BLaER1 (cell line): ENCODE data around the gene ARFGAP3.

ENCODE experiments used
- H3K27ac ChIP-seq: shearing (Covaris generic); formaldehyde crosslinking; 2 replicates; pipeline ENCODE4 v1.8.1; 2022
- H3K27me3 ChIP-seq: shearing (Covaris generic); formaldehyde crosslinking; 2 replicates; pipeline ENCODE4 v1.8.1; 2022
- H3K36me3 ChIP-seq: shearing (Covaris generic); formaldehyde crosslinking; 2 replicates; pipeline ENCODE4 v1.8.1; 2022
- H3K4me1 ChIP-seq: shearing (Covaris generic); formaldehyde crosslinking; 2 replicates; pipeline ENCODE4 v1.8.1; 2022
- H3K4me2 ChIP-seq: shearing (Covaris generic); formaldehyde crosslinking; 2 replicates; pipeline ENCODE4 v1.8.1; 2022
- H3K4me3 ChIP-seq: shearing (Covaris generic); formaldehyde crosslinking; 2 replicates; pipeline ENCODE4 v1.8.1; 2022
- H3K9ac ChIP-seq: shearing (Covaris generic); formaldehyde crosslinking; 2 replicates; pipeline ENCODE4 v1.8.1; 2022
- H3K9me3 ChIP-seq: shearing (Covaris generic); formaldehyde crosslinking; 2 replicates; pipeline ENCODE4 v1.8.1; 2022
- H4K20me1 ChIP-seq: shearing (Covaris generic); formaldehyde crosslinking; 2 replicates; pipeline ENCODE4 v1.8.1; 2022
- Cebpa-rat ChIP-seq: shearing (Covaris generic); IDR thresholded peaks from 2 replicates; pipeline ENCODE4 v1.8.1; 2022

The ARFGAP3 gene

DNA sequence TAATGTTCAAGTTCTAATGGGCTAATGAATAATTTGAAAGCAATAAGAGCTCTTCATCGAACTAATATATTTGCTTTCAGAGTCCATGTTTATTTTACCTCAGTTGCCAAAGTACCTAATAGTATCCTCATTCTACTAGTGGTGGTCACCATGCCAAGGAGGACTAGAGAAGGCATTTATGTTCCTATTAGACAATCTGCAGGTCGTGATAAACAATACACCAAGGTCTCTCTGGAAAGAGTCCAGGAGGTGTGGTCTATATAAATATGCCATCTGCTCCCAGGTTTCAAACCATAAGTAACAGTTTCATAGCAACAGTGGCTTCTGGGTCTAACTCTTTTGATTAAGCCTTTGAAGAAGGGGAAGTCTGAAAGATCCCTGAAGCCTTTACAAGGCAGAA is 42.9 kb downstream of the ARFGAP3 start:
- Histone ChIP-seq H4K20me1 (no peaks in the 10 kb centered on the region), H3K4me2 (peak overlapping the region; percentile 46)
- TF ChIP-seq Cebpa-rat: no peak

DNA sequence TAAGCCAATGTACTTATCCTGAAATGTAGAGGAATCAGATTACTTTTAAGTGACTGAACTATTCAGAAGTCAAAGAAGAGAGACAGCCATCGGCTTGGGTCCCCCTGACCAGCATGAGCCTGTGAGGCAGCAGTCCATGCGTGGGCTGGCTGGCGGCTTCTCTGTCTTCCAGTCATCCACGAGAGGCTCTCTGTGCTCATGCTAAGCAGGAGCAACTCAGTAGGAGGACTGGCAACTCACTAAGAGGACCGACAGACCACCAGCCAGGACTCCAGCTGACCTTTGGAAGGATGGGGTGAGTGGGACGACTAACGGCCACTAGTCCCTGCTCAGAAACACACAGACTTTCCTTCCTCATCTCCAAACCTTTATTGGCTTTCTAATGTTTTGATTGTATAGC is 43.6 kb downstream of the ARFGAP3 start:
- Histone ChIP-seq H3K4me1 (peaks cover 13% of the 10 kb centered on the region), H3K9me3 (no peaks in the 10 kb centered on the region), H3K9ac (no peak overlapping the region), H3K36me3 (peaks cover 69% of the 10 kb centered on the region), H3K4me2 (no peak overlapping the region), H3K27me3 (no peaks in the 10 kb centered on the region), H3K27ac (no peak overlapping the region), H4K20me1 (no peaks in the 10 kb centered on the region), H3K4me3 (no peak overlapping the region)
- TF ChIP-seq Cebpa-rat: no peak

More for the DNA sequence above, 42.9 kb downstream of the ARFGAP3 start:
- peaks cover 11% of the 10 kb centered on the region for H3K4me1 ChIP-seq
- peak overlapping the region; percentile 19; the same call in 1 of the 2 replicates for H3K27ac ChIP-seq
- H3K9ac ChIP-seq: no peak overlapping the region
- H3K9me3 ChIP-seq: no peaks in the 10 kb centered on the region
- H3K27me3 ChIP-seq: no peaks in the 10 kb centered on the region
- H3K4me3 ChIP-seq: no peak overlapping the region
- peaks cover 62% of the 10 kb centered on the region for H3K36me3 ChIP-seq

DNA sequence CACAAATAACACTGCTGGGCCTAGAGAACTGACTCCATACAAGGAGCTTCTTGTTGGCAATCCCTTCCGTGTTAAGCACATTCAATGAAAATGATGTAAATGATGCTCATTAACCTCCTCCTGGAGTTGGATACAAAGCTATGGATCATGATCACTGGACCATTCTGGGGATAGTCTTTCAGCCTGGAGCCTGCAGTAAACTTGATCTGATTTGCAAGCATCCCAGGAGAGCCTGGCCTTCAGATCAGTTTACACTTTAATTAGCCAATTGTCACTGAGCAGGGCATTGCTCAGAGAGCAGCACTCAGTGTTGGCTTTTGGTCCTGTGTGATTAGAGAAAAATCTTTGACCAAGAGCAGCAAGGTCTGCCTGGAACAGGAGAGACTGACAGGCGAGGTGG is 45.6 kb downstream of the ARFGAP3 start:
- peaks cover 15% of the 10 kb centered on the region for H3K4me1 ChIP-seq

DNA sequence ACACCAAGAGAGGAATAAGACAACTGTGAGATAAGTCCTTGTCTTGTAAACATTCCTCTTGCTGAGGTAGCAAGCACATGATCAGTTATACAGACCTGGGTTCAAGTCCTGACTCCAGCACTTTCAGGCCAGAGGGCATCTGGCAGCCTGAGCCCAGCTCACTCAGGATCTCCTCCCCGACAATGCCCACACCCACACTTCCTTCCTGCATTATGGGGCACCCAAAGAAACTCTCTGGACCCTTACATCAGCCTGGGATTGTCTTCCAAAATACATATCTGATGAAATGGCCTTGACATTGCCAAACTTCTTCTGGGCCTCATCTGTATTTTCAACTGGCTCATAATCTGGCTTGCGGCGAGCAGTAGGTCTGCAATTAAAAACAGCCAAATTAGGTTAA is 48.6 kb downstream of the ARFGAP3 start:
- H3K27me3 ChIP-seq: no peaks in the 10 kb centered on the region
- no peak overlapping the region for H3K4me2 ChIP-seq
- no peak for TF ChIP-seq Cebpa-rat
- no peaks in the 10 kb centered on the region for H3K9me3 ChIP-seq
- no peak overlapping the region for H3K4me3 ChIP-seq
- H4K20me1 ChIP-seq: 0 out of 2 replicates have a peak, but pooled peaks cover under 1% of the 10 kb centered on the region
- peaks cover 14% of the 10 kb centered on the region for H3K4me1 ChIP-seq
- H3K9ac ChIP-seq: no peak overlapping the region
- peaks cover 89% of the 10 kb centered on the region for H3K36me3 ChIP-seq
- H3K27ac ChIP-seq: no peak overlapping the region

More for the DNA sequence above, 45.6 kb downstream of the ARFGAP3 start:
- Histone ChIP-seq H3K4me2 (no peak overlapping the region), H3K4me3 (no peak overlapping the region), H3K36me3 (peaks cover 86% of the 10 kb centered on the region), H3K9me3 (no peaks in the 10 kb centered on the region), H3K27me3 (no peaks in the 10 kb centered on the region), H3K27ac (no peak overlapping the region), H3K9ac (no peak overlapping the region), H4K20me1 (no peaks in the 10 kb centered on the region)
- no peak for TF ChIP-seq Cebpa-rat

DNA sequence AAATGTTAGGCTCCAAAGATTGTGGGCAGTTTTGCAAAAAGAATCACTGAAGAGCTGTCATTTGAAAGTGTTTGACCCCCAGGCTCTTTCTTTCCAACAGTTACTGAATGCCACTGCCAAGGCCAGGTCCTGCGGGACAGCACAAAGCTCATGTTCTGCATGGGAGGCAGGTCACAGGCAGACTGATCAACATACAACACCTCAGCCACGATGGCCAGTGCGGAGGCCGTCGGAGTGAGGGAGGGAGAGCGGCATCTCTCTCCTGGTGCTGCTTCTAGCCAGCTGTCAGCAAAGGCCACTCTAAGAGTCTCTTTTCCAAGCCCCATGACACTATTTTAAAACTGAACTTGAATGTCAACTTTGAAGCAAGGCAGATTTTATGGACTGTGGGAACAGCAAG is 49.9 kb downstream of the ARFGAP3 start:
- Histone ChIP-seq H3K27me3 (no peaks in the 10 kb centered on the region), H3K4me2 (no peak overlapping the region), H3K27ac (no peak overlapping the region), H3K4me1 (peaks cover 21% of the 10 kb centered on the region), H3K4me3 (no peak overlapping the region), H3K9me3 (no peaks in the 10 kb centered on the region), H4K20me1 (0 out of 2 replicates have a peak, but pooled peaks cover 6% of the 10 kb centered on the region), H3K9ac (no peak overlapping the region), H3K36me3 (peaks cover 82% of the 10 kb centered on the region)
- no peak for TF ChIP-seq Cebpa-rat

DNA sequence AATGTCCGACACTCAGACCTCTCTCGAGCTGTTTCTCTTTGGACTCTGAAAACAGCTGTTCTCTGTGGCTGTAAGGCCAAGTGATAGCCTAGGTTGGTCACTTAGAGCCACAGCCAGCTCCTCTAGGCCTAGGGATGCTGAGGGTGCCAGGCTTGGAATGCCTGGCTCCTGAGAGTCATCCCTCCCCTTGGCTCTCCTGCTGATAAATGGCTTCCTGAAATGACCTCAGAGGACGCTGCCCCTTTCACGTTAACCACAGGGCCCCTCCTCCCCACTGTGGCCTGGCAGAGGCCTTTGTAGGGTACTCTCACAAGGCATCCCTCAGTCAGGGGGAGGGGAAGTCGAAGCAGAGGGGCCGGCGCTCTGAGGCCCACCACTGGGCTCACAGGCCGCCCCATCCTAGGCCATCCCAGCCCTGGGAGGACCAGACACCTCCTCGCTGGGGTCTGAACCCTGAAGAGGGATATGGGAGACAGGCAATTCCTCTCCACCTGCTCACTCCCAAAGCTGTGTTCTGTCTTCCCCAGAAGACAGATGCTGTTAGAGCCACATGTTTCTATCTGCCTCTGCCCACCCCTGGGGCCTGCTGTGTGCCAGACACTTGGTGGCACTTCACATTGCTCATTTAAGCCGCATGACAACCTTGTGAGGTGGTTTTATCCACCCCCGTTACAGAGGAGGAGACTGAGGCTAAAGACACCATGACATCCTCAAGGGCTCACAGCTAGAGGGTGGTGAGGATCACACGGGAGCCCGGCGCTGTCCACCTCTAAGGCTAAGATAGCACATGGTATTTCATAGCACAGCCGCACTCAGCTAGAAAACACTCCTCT is 50.9 kb downstream of the ARFGAP3 start:
- peaks cover 21% of the 10 kb centered on the region for H3K4me1 ChIP-seq
- H3K4me3 ChIP-seq: no peak overlapping the region
- no peaks in the 10 kb centered on the region for H3K9me3 ChIP-seq
- H3K36me3 ChIP-seq: peaks cover 84% of the 10 kb centered on the region
- H3K4me2 ChIP-seq: no peak overlapping the region
- H4K20me1 ChIP-seq: 0 out of 2 replicates have a peak, but pooled peaks cover 6% of the 10 kb centered on the region
- no peak for TF ChIP-seq Cebpa-rat
- H3K27ac ChIP-seq: no peak overlapping the region
- peak overlapping the region; percentile 1; the same call in 1 of the 2 replicates for H3K9ac ChIP-seq
- no peaks in the 10 kb centered on the region for H3K27me3 ChIP-seq

DNA sequence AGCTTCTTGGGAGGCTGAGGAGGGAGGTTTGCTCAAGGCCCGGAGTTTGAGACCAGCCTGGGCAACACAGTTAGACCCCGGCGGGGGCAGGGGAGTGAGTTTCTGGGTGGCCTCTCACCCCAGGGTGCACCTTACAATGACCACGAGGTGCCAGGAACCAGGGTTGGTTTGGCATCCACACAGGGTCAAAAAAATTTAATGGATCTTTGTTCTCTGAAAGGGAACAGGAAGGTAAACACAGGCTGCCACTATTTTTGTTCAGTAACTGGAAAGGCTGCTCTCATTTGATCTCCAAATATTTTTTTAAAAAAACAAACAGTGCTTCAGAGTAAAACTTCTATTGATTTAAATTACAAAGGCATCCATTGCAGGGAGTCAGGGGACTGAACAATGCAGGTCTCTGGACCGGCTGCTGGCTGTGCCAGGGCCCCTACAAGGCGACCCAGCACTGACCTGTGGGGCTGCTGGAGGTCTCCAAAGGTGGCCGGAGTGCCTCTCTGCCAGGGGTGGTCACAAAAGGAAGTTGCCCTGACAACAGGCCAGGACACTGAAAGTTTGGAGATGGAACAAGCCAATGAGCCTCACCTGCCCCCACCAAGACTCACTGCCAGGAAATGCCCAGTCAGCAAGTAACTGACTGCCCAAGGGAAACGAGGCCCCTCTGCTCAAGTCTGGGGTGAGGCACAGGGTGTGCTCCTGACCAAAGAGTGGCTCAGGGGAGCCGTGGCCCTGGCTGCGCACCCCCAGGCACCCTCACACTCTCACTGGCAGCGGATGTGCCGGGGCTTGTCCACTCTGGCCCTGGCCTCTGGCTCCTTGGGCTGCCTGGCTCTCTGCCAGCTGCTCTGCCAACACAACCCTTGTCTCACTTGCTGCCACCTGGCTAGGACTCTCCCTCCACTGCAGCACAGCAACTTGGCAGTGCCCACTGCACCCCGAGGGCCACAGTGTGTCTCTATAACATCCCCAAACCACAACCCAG is 51.8 kb downstream of the ARFGAP3 start:
- 0 out of 2 replicates have a peak overlapping the region, but pooled peaks have one; percentile 6 for H3K27ac ChIP-seq
- peaks cover 21% of the 10 kb centered on the region for H3K4me1 ChIP-seq
- no peak for TF ChIP-seq Cebpa-rat
- H3K27me3 ChIP-seq: no peaks in the 10 kb centered on the region
- peaks cover 84% of the 10 kb centered on the region for H3K36me3 ChIP-seq
- H3K4me2 ChIP-seq: no peak overlapping the region
- H3K4me3 ChIP-seq: no peak overlapping the region
- peak overlapping the region; percentile 1; the same call in 1 of the 2 replicates for H3K9ac ChIP-seq
- H3K9me3 ChIP-seq: no peaks in the 10 kb centered on the region
- H4K20me1 ChIP-seq: 0 out of 2 replicates have a peak, but pooled peaks cover 6% of the 10 kb centered on the region

DNA sequence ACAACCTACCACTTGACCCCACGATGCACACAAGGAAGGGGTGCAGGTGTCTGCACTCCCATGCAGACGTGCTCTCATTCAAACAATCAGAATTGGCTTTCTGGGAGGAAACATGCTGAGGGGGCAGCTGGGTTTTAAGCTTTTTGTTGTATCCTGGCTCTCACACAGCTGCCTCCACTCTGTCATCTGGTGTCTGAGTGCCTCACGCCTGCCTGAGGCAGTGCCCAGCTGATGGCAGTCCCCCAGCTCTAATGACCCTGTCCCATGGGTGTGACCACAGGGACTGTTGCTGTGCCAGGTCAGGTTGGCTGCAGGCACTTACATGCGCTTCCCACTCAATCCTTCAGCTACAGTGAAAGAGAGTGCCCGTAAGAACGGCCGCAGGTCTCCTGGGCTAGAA is 53.7 kb downstream of the ARFGAP3 start:
- Histone ChIP-seq H3K27ac (no peak overlapping the region), H3K4me2 (peak overlapping the region; percentile 55), H4K20me1 (0 out of 2 replicates have a peak, but pooled peaks cover 6% of the 10 kb centered on the region), H3K9ac (no peak overlapping the region), H3K9me3 (no peaks in the 10 kb centered on the region), H3K27me3 (no peaks in the 10 kb centered on the region), H3K4me1 (peaks cover 17% of the 10 kb centered on the region), H3K4me3 (no peak overlapping the region), H3K36me3 (peaks cover 84% of the 10 kb centered on the region)
- TF ChIP-seq Cebpa-rat: no peak

DNA sequence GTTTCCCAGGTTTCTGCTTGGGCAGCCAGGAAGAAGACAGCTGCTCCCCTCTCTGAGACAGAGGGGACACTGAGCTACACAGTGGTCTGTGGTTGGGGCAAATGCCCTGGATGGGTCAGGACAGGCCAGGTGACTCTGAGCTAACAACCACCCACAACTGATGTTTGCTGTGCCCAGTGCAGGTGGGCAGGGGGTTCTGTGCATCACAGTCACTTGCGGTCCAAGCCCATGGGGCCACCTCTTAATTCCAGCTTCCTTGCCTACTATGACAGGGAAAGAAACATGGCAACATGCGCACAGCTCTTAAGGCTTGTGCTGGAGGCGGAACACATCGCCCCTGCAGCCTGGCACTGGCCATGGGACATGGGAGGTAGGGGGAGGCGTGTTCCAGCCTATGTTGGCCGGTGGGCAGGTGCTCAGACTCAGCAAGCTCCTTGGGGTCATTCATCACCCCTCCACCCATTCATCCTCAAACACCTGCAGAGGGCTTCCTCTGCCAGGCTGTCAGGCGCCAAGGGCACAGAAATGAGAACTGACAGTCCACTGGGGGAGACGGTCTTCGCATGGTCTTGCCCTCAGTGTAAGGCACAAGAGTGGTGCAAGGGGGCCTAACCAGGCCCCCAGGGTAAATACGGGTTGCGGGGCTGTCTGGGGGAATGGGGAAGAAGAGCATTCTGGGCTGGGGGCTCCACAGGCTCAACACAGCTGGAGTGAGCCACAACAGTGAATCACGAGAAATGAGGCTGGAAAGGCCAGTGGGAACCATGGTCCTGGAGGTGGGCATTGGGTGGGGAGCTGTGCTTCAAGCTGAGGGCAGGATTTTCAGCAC is 55.6 kb downstream of the ARFGAP3 start:
- Histone ChIP-seq H3K9ac (no peak overlapping the region), H3K4me3 (no peak overlapping the region), H3K4me2 (no peak overlapping the region), H3K27me3 (no peaks in the 10 kb centered on the region), H3K4me1 (peaks cover 16% of the 10 kb centered on the region), H3K36me3 (peaks cover 80% of the 10 kb centered on the region), H4K20me1 (0 out of 2 replicates have a peak, but pooled peaks cover 6% of the 10 kb centered on the region), H3K27ac (no peak overlapping the region), H3K9me3 (no peaks in the 10 kb centered on the region)
- TF ChIP-seq Cebpa-rat: no peak
